ENCODE data around the gene HTR2B. TPM values are rescaled to one million over a fixed set of nuclear protein-coding genes. Genes with fewer than 3 reads are reported as not detected.

HTR2B gene
- total and polyA plus RNA-seq, 11 donors = 0.25 to 2.2 (median 0.61) TPM

- Histone ChIP-seq H3K4me3 (no peak overlapping the region), H3K9me3 (no peaks in the 10 kb centered on the region), H3K36me3 (peaks cover 0 to 71% (median 63%) of the 10 kb centered on the region in 9 donors), H3K27me3 (no peaks in the 10 kb centered on the region), H3K27ac (no peak overlapping the region), H3K4me1 (peaks cover 0 to 28% (median 23%) of the 10 kb centered on the region in 12 donors)
- DNase-seq (no peak), ATAC-seq (no peak)
- 80 to 88% (median 87%) methylated on average over 3 of the region's 3 CpGs for WGBS, 4 donors
- TF ChIP-seq POLR2A (IDR thresholded peaks at IDR 0.05) = no peak
- TF ChIP-seq CTCF (IDR thresholded peaks at IDR 0.05) = no peak
- intact Hi-C loops (cut with DNase I) = no loop called here
These were observed 62.1 kb downstream of the HTR2B start for GRCh38 chr2:231062776-231063175.

- no peak overlapping the region for H3K27ac ChIP-seq
- H3K9me3 ChIP-seq = no peaks in the 10 kb centered on the region
- H3K4me1 ChIP-seq = peaks cover 0 to 35% (median 28%) of the 10 kb centered on the region in 12 donors
- H3K27me3 ChIP-seq = no peaks in the 10 kb centered on the region
- intact Hi-C loops (cut with DNase I) = loop anchor here in 2 of 10 donors (10.0 kb wide), 2 partner anchors 155 to 235 kb away; no protein-coding TSS in a partner anchor
- ATAC-seq (no peak), DNase-seq (no peak)
- no peak for TF ChIP-seq POLR2A (IDR thresholded peaks at IDR 0.05)
- 73 to 87% (median 80%) methylated on average over 2 of the region's 2 CpGs for WGBS, 4 donors
- no peak overlapping the region for H3K4me3 ChIP-seq
- H3K36me3 ChIP-seq = peaks cover 5 to 41% (median 36%) of the 10 kb centered on the region in 9 donors
These were observed 65.1 kb downstream of the HTR2B start for GRCh38 chr2:231059756-231060155.

- TF ChIP-seq CTCF (IDR thresholded peaks at IDR 0.05) (no peak), POLR2A (IDR thresholded peaks at IDR 0.05) (no peak)
- ATAC-seq (no peak), DNase-seq (no peak)
- Histone ChIP-seq H3K9me3 (no peaks in the 10 kb centered on the region), H3K36me3 (peaks cover 5 to 33% (median 28%) of the 10 kb centered on the region in 9 donors), H3K27me3 (no peaks in the 10 kb centered on the region), H3K27ac (no peak overlapping the region), H3K4me3 (peak overlapping the region in 2 of 12 donors; percentile 71 to 97), H3K4me1 (peaks cover 0 to 35% (median 28%) of the 10 kb centered on the region in 12 donors)
- 74 to 92% (median 79%) methylated on average over 4 of the region's 4 CpGs for WGBS, 4 donors
- intact Hi-C loops (cut with DNase I) = loop anchor here in 2 of 10 donors (10.0 kb wide), 2 partner anchors 154 to 234 kb away; no protein-coding TSS in a partner anchor
These were observed 65.9 kb downstream of the HTR2B start for GRCh38 chr2:231058761-231059550.

Other genes with a start within 250 kb of the HTR2B start
- gene GPR55, start 199.8 kb downstream of the HTR2B start, total RNA-seq = under 1 TPM in 4 of 9 donors, not detected in 5; 0.08 to 0.36 (median 0.20) TPM
- gene GPR55, start 199.8 kb downstream of the HTR2B start, polyA plus RNA-seq = under 1 TPM in 1 of 2 donors, not detected in 1; 0.03 TPM
- not detected for gene SPATA3, start 128.9 kb downstream of the HTR2B start, total RNA-seq
- gene SPATA3, start 128.9 kb downstream of the HTR2B start, polyA plus RNA-seq = not detected
- under 1 TPM in 5 of 9 donors, not detected in 4; 0.07 to 0.20 (median 0.08) TPM for gene C2orf72, start 87.5 kb downstream of the HTR2B start, total RNA-seq
- gene C2orf72, start 87.5 kb downstream of the HTR2B start, polyA plus RNA-seq = under 1 TPM in 1 of 2 donors, not detected in 1; 0.15 TPM
- gene PSMD1, start 68.2 kb downstream of the HTR2B start, total RNA-seq = 100 to 1,000 TPM in 4 of 9 donors, 10 to 100 TPM in 5; 66.1 to 124 (median 93.7) TPM
- gene PSMD1, start 68.2 kb downstream of the HTR2B start, polyA plus RNA-seq = 10 to 100 TPM; 33.2 to 75.2 TPM
- gene ARMC9, start 73.6 kb upstream of the HTR2B start, total RNA-seq = 1 to 10 TPM; 1.3 to 4.7 (median 3.4) TPM
- 1 to 10 TPM in 1 of 2 donors, under 1 TPM in 1; 0.95 to 2.4 TPM for gene ARMC9, start 73.6 kb upstream of the HTR2B start, polyA plus RNA-seq

All from heart left ventricle (tissue), 16 donors.